C4-2B (cell line): ENCODE data around the gene PRKD3.

ENCODE experiments used
- CTCF ChIP-seq: fragments of 450-650 bp; conservative IDR thresholded peaks from 2 replicates; pipeline ENCODE4 v1.5.1; 2017; ENCODE audit warnings: mild to moderate bottlenecking
- ZFX ChIP-seq: fragments of 450-650 bp; IDR thresholded peaks from 2 replicates; pipeline ENCODE4 v1.6.1; 2017

GRCh38 chr2:37302701-37303252, 21.9 kb downstream of the PRKD3 start:
- TF ChIP-seq ZFX (no peak), CTCF (no peak)
